ENCODE measurements around the gene DEGS1. TPM values are rescaled to one million over a fixed set of nuclear protein-coding genes. Genes with fewer than 3 reads are reported as not detected.

The DEGS1 gene
- total RNA-seq, 1 experiment from 2014 or later, result 59.8 TPM

GRCh38 chr1:224235813-224236493 lies 52.9 kb downstream of the DEGS1 start:
- no peak overlapping the region for H3K4ac ChIP-seq (ENCODE audit: low read depth, low read length)
- peak overlapping the region in 1 of 2 experiments; percentile 23; a peak in 2 of 5 replicates for H3K4me3 Mint-ChIP-seq
- no peaks in the 10 kb centered on the region for H3K79me1 ChIP-seq (ENCODE audit: insufficient read depth, low read depth, low read length, poor library complexity, severe bottlenecking)
- no peak overlapping the region for H2BK15ac ChIP-seq (ENCODE audit: low read depth, low read length)
- H3K27me3 ChIP-seq (ENCODE audit: insufficient read depth, low read length), result no peaks in the 10 kb centered on the region
- no peak overlapping the region for H2AK5ac ChIP-seq (ENCODE audit: insufficient read length, low read length)
- peak overlapping the region; percentile 56 to 97 (median 95); a peak in 6 of 7 replicates for H3K27ac Mint-ChIP-seq
- no peak overlapping the region for H4K8ac ChIP-seq (replicated peaks; ENCODE audit: insufficient read length, low read depth, low read length)
- no peak for TF ChIP-seq CTCF (conservative IDR thresholded peaks at IDR 0.05)
- no peaks in the 10 kb centered on the region for H4K20me1 ChIP-seq (ENCODE audit: control insufficient read depth, insufficient read depth, insufficient read length)
- H3K36me3 Mint-ChIP-seq (ENCODE audit: insufficient read depth in 1 of 3, low read depth in 3 of 3), result peaks cover 14 to 44% (median 26%) of the 10 kb centered on the region in 3 experiments; a peak in 6 of 7 replicates
- no peaks in the 10 kb centered on the region for H3K9me3 ChIP-seq (ENCODE audit: control insufficient read depth, low read depth, low read length)
- WGBS (ENCODE audit: extremely low coverage, insufficient read length, low lambda C conversion rate), result no CpG with 5 or more reads among the region's 2 CpGs
- no peak overlapping the region for H3K27ac ChIP-seq (ENCODE audit: insufficient read length, low read depth, low read length)
- no peak overlapping the region for H2BK120ac ChIP-seq (ENCODE audit: low read depth, low read length, poor library complexity, severe bottlenecking)
- H3K79me2 ChIP-seq (ENCODE audit: insufficient read depth, low read length), result no peaks in the 10 kb centered on the region
- H3K9ac ChIP-seq (ENCODE audit: extremely low read depth, insufficient read length, low read length), result no peak overlapping the region
- no peak overlapping the region for H2BK5ac ChIP-seq (ENCODE audit: insufficient read length, low read length)
- H3K56ac ChIP-seq (ENCODE audit: insufficient read length, low read depth, low read length), result no peak overlapping the region
- H4K91ac ChIP-seq (ENCODE audit: insufficient read length, low read depth, low read length), result no peak overlapping the region
- H3K23me2 ChIP-seq (ENCODE audit: insufficient read length, low read depth, low read length, poor library complexity, severe bottlenecking), result no peaks in the 10 kb centered on the region
- no peak overlapping the region for H3T11ph ChIP-seq (ENCODE audit: low read length)
- H2BK20ac ChIP-seq (ENCODE audit: low read depth, low read length, poor library complexity, severe bottlenecking), result no peak overlapping the region
- no peak overlapping the region for H3K18ac ChIP-seq (ENCODE audit: insufficient read length, low read depth, low read length)
- H3K27me3 Mint-ChIP-seq (ENCODE audit: low read depth), result no peaks in the 10 kb centered on the region
- no peak overlapping the region for H4K5ac ChIP-seq (ENCODE audit: insufficient read length, low read depth, low read length)
- H2BK12ac ChIP-seq (ENCODE audit: insufficient read length, low read depth, low read length), result no peak overlapping the region
- peaks cover 48 to 54% of the 10 kb centered on the region in 2 experiments for H3K4me1 Mint-ChIP-seq
- H3K23ac ChIP-seq (ENCODE audit: insufficient read length, low read depth, low read length), result no peak overlapping the region
- H3K9me3 Mint-ChIP-seq, result no peaks in the 10 kb centered on the region
- no peak overlapping the region for H3K14ac ChIP-seq (ENCODE audit: insufficient read depth, low read length)
- peak overlapping the region; percentile 22 for H3K4me2 ChIP-seq (ENCODE audit: insufficient read depth, insufficient read length, low read length)
- no peak overlapping the region for H2AFZ ChIP-seq (ENCODE audit: low read length)
- peak; percentile 69 for DNase-seq
- H3K4me1 ChIP-seq (ENCODE audit: insufficient read depth, low read length), result peaks cover 12% of the 10 kb centered on the region; the same call in 1 of the 2 replicates
